Epithelial cell of prostate (primary cell): ENCODE results near the gene EIF2AK2.

ENCODE experiments used
- DNase-seq: peaks from one replicate; pipeline ENCODE4 v3.0.0-alpha.2; 2011; ENCODE audit warnings: low read depth, low spot score
- H3K27ac ChIP-seq: fragments of 450-650 bp; 2 replicates; pipeline ENCODE4 v1.5.1; 2017; ENCODE audit warnings: mild to moderate bottlenecking

The EIF2AK2 gene

DNA sequence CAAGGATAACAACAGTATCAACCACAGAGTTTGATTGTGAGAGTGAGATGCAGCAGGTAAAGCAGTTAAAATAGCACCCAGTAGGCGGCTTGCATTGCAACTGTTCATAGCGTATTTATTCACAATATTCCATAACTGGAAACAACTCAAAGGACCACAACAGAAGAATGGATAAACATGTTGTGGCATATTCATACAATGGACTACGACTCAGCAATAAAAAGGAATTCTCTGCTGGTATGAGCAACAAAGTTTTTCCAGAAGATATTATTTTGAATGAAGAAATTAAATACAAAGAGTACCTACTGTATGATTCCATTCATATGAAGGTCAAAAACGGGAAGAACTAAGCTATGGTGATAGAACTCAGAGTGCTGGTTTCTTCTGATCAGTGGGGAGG is 47.3 kb downstream of the EIF2AK2 start:
- no peak for DNase-seq
- no peak overlapping the region for H3K27ac ChIP-seq

DNA sequence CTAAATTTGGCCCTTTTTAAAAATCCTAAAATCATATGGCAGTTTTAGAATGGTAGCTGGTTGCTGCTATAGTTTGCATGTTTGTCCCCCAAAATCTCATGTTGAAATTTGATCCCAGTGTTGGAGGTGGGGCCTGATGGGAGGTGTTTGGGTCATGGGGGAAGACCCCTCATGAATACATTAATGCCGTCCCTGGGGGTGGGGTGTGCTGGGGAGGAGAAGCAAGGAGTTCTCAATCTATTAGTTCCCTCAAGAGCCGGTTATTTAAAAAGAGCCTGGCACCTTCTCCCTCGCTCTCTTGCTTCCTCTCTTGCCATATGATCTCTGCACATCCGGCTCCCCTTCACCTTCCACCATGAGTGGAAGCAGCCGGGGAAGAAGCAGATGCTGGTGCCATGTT is 51.6 kb downstream of the EIF2AK2 start:
- no peak overlapping the region for H3K27ac ChIP-seq
- DNase-seq: no peak

- DNase-seq: no peak
- H3K27ac ChIP-seq: no peak overlapping the region
Observed at GRCh38 chr2:37104178-37104577, 52.6 kb downstream of the EIF2AK2 start.

DNA sequence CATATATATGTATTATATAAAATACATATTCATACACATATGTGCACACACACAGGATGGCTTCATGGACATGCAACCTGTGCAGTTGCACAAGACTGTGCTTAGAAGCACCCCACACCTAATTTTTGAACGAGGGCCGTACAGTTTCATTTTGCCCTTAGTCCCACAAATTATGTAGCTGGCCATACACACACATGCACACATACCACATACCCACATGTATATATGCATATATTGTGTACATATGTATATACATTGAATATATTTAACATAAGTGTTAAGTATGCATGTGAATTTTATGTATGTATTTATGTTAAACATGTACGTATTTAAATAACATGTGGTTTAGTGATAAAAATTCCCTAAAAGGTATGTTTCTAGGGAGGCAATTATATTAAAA is 54.2 kb downstream of the EIF2AK2 start:
- no peak overlapping the region for H3K27ac ChIP-seq
- DNase-seq: no peak

DNA sequence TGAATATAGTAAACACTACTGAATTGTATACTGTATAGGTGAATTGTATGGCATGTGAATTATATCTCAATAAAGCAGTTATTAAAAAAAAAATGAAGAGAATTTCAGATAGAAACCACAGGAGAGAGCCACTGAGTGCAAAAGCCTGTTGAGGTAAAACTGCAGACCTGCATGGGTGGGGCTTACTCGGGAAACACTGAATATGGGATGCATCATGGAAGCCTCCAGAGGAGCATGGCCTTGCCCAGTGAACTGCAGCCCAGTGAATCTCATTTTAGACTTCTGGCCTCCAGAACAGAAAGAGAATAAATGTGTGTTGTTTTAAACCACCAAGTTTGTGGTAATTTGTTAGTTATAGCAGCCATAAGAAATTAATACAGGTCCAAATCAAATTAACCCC is 56.7 kb downstream of the EIF2AK2 start:
- DNase-seq: no peak
- H3K27ac ChIP-seq: no peak overlapping the region

GRCh38 chr2:37098416-37099118 is 58.2 kb downstream of the EIF2AK2 start:
- H3K27ac ChIP-seq: no peak overlapping the region
- no peak for DNase-seq

DNA sequence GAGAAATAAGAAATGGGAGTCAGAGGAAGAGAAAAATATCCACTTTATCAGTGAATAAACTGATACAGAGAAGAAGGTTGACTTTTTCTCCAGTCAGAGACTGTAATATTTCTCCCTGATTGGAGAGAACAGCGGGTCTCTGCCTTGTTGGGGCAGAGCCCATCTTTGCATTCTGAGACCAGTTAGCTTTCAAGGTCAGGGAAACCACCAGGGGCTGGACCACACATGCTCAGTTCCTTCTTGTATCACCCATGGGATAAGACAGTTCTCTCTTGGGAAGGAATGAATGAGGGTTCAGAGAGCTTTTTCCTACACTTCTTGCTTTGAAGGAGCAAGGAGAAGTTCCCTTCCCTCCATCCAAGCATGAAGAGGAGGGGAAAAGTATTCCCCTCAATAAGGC is 60.2 kb downstream of the EIF2AK2 start:
- DNase-seq: no peak
- H3K27ac ChIP-seq: no peak overlapping the region

DNA sequence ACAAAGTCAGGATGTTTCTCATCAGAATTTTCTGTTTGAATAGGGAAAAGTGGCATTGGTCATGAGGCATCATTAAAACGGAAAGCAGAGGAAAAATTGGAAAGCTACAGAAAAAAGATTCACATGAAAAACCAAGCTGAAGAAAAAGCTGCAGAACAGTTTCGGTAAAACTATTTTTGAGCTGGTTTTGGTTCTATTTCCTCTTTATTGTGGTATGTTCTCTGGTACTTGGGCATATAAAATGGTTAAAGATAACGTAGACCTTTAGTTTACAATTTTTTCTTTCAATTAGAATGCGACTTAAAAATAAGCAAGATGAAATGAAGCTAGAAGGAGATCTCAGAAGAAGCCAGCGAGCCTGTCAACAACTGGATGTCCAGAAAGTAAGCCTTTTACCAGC is 64.9 kb downstream of the EIF2AK2 start:
- no peak overlapping the region for H3K27ac ChIP-seq
- DNase-seq: no peak

- no peak overlapping the region for H3K27ac ChIP-seq
- DNase-seq: no peak
Observed at GRCh38 chr2:37090019-37090477, 66.7 kb downstream of the EIF2AK2 start.

- H3K27ac ChIP-seq: no peak overlapping the region
- DNase-seq: peak; percentile 12
Observed at GRCh38 chr2:37085731-37086147, 71.0 kb downstream of the EIF2AK2 start.

DNA sequence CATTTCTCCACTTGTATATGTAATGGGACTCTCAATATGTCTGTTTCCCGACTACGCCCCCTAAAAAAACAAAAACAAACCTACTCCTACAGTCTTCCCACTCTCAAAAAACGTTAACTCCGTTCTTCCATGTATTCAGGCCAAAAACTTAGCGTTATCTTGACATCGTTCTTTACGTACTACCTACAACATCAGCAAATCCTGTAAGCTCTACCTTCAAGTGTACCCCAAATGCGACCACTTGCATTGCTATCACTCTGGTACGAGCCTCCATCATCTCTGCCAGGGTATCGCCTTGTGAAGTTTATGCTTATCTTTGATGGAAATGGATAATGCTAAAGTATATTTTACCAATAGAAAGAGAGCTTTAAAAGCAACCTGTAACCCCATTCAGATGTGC is 72.0 kb downstream of the EIF2AK2 start:
- H3K27ac ChIP-seq: peak overlapping the region; percentile 76

DNA sequence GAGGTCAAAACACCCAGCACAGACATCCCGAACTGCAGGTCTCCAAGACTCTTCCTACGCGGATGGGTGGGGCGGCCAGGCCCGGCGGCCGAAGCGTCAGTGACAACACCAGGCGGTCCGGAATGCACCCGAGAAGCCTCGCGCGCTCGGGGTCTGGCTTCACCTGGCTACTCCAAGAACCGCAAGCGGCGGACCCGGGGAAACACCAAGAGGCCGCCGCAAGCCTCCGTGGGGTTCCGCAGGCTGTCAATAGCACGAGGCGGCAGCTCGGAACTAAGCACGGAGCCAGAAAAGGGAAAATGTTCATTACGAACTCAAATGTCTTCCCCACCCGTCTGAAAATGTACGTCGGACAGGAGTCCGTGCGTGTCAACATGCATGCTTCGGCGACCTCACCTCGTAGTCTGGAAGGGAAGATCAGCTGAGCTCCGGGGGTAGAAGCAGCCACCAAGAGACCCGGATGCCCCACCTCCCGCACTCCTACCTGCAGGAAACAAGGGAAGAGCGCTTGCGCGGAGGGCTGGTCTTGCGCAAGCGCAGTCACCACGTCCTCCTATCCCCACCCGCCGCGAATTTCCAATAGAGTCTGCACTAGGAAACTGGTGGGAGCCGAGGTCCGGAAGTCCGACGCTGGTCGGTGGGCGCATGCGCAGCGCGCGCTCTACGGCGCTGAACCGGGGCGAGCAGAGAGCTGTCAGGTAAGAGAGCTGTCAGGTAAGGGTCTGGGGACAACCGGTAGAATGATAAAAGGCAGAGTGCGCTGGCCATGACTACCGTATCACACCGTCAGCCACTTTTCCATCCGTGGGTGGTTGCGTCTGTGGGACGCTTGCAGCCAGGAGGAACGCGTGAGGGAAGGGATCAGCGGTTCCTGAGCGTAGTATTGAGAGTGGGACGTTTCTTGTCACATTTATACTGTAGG is 72.6 kb downstream of the EIF2AK2 start, which contains the start of the genes GPATCH11 and HEATR5B:
TSS of gene GPATCH11 (plus strand) at position 646 of the 922 bp plus-strand sequence. CDS start 3,864 bp downstream, outside the sequence.
TSS of gene HEATR5B (minus strand) at position 500 of the 922 bp plus-strand sequence. CDS start 958 bp downstream, outside the sequence.
- peak; percentile 86 for DNase-seq
- peak within 1 kb of the TSS; percentile 76 for H3K27ac ChIP-seq

More for the DNA sequence above, 72.0 kb downstream of the EIF2AK2 start:
- DNase-seq: no peak

DNA sequence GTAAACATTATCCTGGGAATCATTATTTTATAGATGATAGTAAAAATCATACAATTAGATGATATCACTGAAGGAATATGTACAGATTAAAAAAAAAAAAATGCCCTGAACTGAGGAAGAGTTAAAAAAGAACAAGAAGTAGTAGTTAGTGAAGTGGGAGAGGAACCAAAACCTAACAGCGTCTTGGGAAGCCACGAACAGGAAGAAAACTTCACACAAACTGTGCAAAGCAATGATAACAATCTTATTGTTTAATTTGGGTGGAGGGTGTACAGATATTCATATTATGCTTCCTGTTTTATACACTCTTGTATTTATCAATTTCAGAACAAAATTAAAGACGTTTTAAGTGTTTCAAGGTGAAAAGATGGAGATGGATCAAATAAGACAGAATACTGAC is 76.1 kb downstream of the EIF2AK2 start:
- H3K27ac ChIP-seq: no peak overlapping the region
- no peak for DNase-seq

- no peak overlapping the region for H3K27ac ChIP-seq
- no peak for DNase-seq
Observed at GRCh38 chr2:37080266-37080665, 76.5 kb downstream of the EIF2AK2 start.

DNA sequence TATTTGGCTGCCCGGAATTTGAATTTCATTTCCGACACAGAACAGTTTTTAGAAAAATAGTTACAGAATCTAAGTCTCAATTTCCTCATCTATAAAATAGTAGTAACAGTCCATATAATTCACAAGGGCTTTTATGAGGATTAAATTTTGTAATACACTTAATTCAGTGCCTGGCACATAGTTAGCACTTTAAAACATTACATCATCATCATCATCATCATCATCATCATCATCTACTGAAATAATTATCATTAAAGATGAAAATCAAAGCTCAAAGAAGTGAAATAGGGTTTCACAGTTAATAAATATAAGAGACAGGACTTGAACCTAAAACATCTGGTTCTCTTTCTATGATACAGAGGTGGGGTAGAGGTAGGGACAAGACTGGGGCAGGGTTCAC is 85.8 kb downstream of the EIF2AK2 start:
- no peak for DNase-seq
- no peak overlapping the region for H3K27ac ChIP-seq

DNA sequence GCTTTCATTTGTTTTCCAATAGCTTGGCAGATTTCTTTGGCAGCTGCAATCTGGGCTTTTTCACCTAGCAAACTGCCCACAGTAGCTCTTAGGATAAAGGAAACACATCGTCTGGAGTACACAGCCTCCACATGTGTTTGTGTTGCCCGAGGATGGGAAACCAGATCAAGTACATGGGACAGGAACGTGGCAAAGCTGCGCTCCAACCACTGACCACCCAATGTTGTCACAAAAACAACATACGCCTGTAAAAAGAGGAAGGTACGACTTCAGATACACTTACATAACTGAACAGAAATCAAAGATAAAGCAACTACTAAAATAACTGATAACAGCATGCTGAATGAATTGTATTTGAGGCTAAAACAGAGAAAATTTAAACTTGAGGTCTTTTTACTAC is 88.1 kb downstream of the EIF2AK2 start:
- no peak for DNase-seq
- no peak overlapping the region for H3K27ac ChIP-seq

- no peak for DNase-seq
- H3K27ac ChIP-seq: no peak overlapping the region
Observed at GRCh38 chr2:37061776-37062175, 95.0 kb downstream of the EIF2AK2 start.

DNA sequence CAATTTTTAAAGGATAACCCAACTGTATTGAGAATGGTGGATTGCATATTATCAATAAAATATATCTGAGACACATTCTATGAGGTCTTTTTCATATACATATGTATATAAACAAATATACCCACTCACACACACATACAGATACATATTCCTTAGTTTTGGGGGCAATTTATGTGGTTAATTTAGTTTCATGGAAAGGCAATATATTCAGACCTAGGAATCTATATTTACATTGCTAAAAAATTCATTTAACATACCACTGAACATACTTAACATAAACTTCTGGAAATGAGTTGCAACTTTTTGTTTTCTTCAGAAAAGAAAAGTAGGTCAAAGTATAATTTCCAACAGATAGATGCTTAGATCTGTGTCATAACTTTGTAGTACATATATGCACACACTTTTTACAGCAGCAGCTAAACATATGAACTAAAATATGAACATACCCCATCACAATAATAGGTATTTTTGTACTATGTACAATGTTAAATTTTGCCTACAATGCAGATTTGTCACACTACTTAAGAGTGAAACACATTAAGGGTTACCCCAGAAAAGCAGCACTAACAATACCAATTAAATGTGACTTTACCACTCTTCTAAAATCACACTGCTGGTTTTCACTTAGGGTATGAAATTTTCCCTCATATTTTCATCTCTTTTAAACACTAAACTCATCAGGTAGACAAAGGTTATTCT is 95.6 kb downstream of the EIF2AK2 start:
- H3K27ac ChIP-seq: no peak overlapping the region
- no peak for DNase-seq

DNA sequence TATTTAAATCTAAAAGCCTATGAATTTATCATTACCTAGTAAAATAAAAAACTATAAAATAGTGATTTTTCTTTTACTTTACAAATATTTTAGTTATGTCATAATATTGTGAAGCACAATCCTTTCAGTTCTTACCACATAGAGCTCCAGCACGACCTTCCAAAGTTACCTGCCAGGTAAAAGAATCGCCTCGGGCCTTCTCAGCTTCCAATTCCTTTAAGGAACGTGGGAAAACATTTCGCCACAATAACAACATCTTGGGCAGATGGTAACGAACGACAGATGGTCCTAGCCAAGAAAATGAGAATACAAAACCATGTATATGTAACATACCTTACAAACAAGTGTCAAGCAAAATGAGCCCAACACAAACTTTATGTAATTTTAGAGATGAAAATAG is 96.3 kb downstream of the EIF2AK2 start:
- H3K27ac ChIP-seq: no peak overlapping the region
- no peak for DNase-seq

DNA sequence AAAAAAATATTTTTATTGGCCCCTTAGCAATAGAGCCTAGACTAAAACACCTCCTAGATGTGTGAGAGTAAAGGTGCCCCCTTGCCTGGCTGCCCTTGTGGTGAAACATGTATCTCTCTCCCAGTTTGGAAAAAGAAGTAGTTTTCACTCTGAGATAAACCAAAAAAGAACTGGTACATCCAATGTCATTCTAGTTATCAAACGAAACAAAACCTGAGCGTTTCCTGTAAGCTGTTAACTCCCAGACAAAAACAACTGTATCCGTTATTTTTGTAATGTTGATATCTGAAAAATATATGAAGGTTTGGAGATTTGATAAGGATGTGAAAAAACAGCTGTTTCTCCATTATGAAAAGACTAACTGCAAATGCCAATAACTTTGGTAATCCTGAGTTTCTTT is 96.9 kb downstream of the EIF2AK2 start:
- no peak for DNase-seq
- no peak overlapping the region for H3K27ac ChIP-seq
